ENCODE results near the gene SIKE1. TPM values are rescaled to one million over a fixed set of nuclear protein-coding genes. Genes with fewer than 3 reads are reported as not detected.
"Not testable (repeated sequence)": the region's sequence is repeated elsewhere in the genome, so short reads cannot be mapped to it uniquely, and the experiment has no call there.

SIKE1 gene
- 10 to 100 TPM; 60.4 to 66.7 TPM for total RNA-seq

GRCh38 chr1:114780344-114781226, at the start of gene SIKE1:
TSS of gene SIKE1 (minus strand) at chr1:114780685. CDS start at chr1:114780607, 78 bp downstream.
- no peaks in the 10 kb centered on the region for H3K27me3 Mint-ChIP-seq
- H3K27ac Mint-ChIP-seq, result peak within 1 kb of the TSS; percentile 100
- peak within 1 kb of the TSS; percentile 100 for H3K4me3 Mint-ChIP-seq
- peaks cover 29% of the 10 kb centered on the region for H3K36me3 Mint-ChIP-seq
- ChIA-PET CTCF (interaction anchor here (0.6 to 1.2 kb wide), 3 partner anchors 64 to 434 kb away, joined by 4 read pairs; partner anchors contain the start of gene NRAS), POLR2A (interaction anchor here (0.5 to 1.5 kb wide), 6 partner anchors 23 to 318 kb away, joined by 3 to 8 read pairs (median 3); no protein-coding TSS in a partner anchor)
- H3K9me3 Mint-ChIP-seq, result peaks cover 3% of the 10 kb centered on the region
- H3K4me1 Mint-ChIP-seq (ENCODE audit: low read depth), result peaks cover 23% of the 10 kb centered on the region
- peak; percentile 97 for DNase-seq
- intact Hi-C loops (cut with micrococcal nuclease), result loop anchor here (1.0 kb wide), 3 partner anchors 23 to 199 kb away; partner anchors contain the start of genes BCAS2, CSDE1 and NRAS

GRCh38 chr1:114830075-114830474, 49.6 kb upstream of the SIKE1 start:
- H3K4me3 Mint-ChIP-seq; H3K27me3 Mint-ChIP-seq; H3K36me3 Mint-ChIP-seq; intact Hi-C loops (cut with micrococcal nuclease); H3K9me3 Mint-ChIP-seq; H3K4me1 Mint-ChIP-seq (ENCODE audit: low read depth); H3K27ac Mint-ChIP-seq; POLR2A ChIA-PET; CTCF ChIA-PET; DNase-seq: not testable (repeated sequence)

- H3K4me3 Mint-ChIP-seq, result no peak overlapping the region
- H3K27ac Mint-ChIP-seq, result no peak overlapping the region
- POLR2A ChIA-PET, result no interaction called here
- peaks cover 2% of the 10 kb centered on the region for H3K27me3 Mint-ChIP-seq
- no peak for DNase-seq
- CTCF ChIA-PET, result no interaction called here
- no peaks in the 10 kb centered on the region for H3K4me1 Mint-ChIP-seq (ENCODE audit: low read depth)
- H3K36me3 Mint-ChIP-seq, result peaks cover 5% of the 10 kb centered on the region
- peaks cover 13% of the 10 kb centered on the region for H3K9me3 Mint-ChIP-seq
- intact Hi-C loops (cut with micrococcal nuclease), result no loop called here
Measured at GRCh38 chr1:114828251-114828650, 47.8 kb upstream of the SIKE1 start.

- CTCF ChIA-PET, result no interaction called here
- intact Hi-C loops (cut with micrococcal nuclease), result no loop called here
- no peak for DNase-seq
- Mint-ChIP-seq H3K36me3 (peaks cover 5% of the 10 kb centered on the region), H3K27ac (no peak overlapping the region), H3K9me3 (peaks cover 30% of the 10 kb centered on the region), H3K4me3 (no peak overlapping the region), H3K4me1 (ENCODE audit: low read depth) (no peaks in the 10 kb centered on the region), H3K27me3 (peaks cover 4% of the 10 kb centered on the region)
- POLR2A ChIA-PET, result no interaction called here
Measured at GRCh38 chr1:114821978-114822377, 41.5 kb upstream of the SIKE1 start.

- H3K27me3 Mint-ChIP-seq, result peaks cover 2% of the 10 kb centered on the region
- H3K36me3 Mint-ChIP-seq, result peaks cover 5% of the 10 kb centered on the region
- ChIA-PET POLR2A (no interaction called here), CTCF (no interaction called here)
- no peaks in the 10 kb centered on the region for H3K4me1 Mint-ChIP-seq (ENCODE audit: low read depth)
- no peak for DNase-seq
- intact Hi-C loops (cut with micrococcal nuclease), result no loop called here
- no peak overlapping the region for H3K4me3 Mint-ChIP-seq
- H3K27ac Mint-ChIP-seq, result no peak overlapping the region
- H3K9me3 Mint-ChIP-seq, result peaks cover 26% of the 10 kb centered on the region
Measured at GRCh38 chr1:114820392-114820791, 39.9 kb upstream of the SIKE1 start.

GRCh38 chr1:114819869-114820268, 39.4 kb upstream of the SIKE1 start:
- POLR2A ChIA-PET, result no interaction called here

GRCh38 chr1:114804449-114804848, 24.0 kb upstream of the SIKE1 start:
- H3K4me3 Mint-ChIP-seq; intact Hi-C loops (cut with micrococcal nuclease); H3K4me1 Mint-ChIP-seq (ENCODE audit: low read depth); DNase-seq; H3K36me3 Mint-ChIP-seq; H3K9me3 Mint-ChIP-seq; H3K27ac Mint-ChIP-seq; H3K27me3 Mint-ChIP-seq; POLR2A ChIA-PET; CTCF ChIA-PET: not testable (repeated sequence)

More at GRCh38 chr1:114819869-114820268, 39.4 kb upstream of the SIKE1 start:
- intact Hi-C loops (cut with micrococcal nuclease), result no loop called here
- Mint-ChIP-seq H3K9me3 (peaks cover 26% of the 10 kb centered on the region), H3K27ac (no peak overlapping the region), H3K36me3 (peaks cover 5% of the 10 kb centered on the region), H3K4me3 (no peak overlapping the region), H3K27me3 (peaks cover 2% of the 10 kb centered on the region), H3K4me1 (ENCODE audit: low read depth) (no peaks in the 10 kb centered on the region)
- CTCF ChIA-PET, result no interaction called here
- DNase-seq, result no peak

GRCh38 chr1:114803001-114803400, 22.5 kb upstream of the SIKE1 start:
- Mint-ChIP-seq H3K27ac (no peak overlapping the region), H3K9me3 (no peaks in the 10 kb centered on the region), H3K27me3 (peaks cover 12% of the 10 kb centered on the region), H3K4me1 (ENCODE audit: low read depth) (no peaks in the 10 kb centered on the region), H3K4me3 (no peak overlapping the region), H3K36me3 (no peaks in the 10 kb centered on the region)
- POLR2A ChIA-PET, result no interaction called here
- DNase-seq, result no peak
- intact Hi-C loops (cut with micrococcal nuclease), result no loop called here
- CTCF ChIA-PET, result no interaction called here

- ChIA-PET CTCF (interaction anchor here (1.5 kb wide), 1 partner anchor 12 kb away, joined by 3 read pairs; no protein-coding TSS in a partner anchor), POLR2A (no interaction called here)
- intact Hi-C loops (cut with micrococcal nuclease), result no loop called here
- Mint-ChIP-seq H3K36me3 (no peaks in the 10 kb centered on the region), H3K4me1 (ENCODE audit: low read depth) (no peaks in the 10 kb centered on the region), H3K9me3 (no peaks in the 10 kb centered on the region), H3K4me3 (no peak overlapping the region), H3K27me3 (peaks cover 12% of the 10 kb centered on the region), H3K27ac (no peak overlapping the region)
- no peak for DNase-seq
Measured at GRCh38 chr1:114794038-114794437, 13.6 kb upstream of the SIKE1 start.

- H3K27ac Mint-ChIP-seq; CTCF ChIA-PET; intact Hi-C loops (cut with micrococcal nuclease); POLR2A ChIA-PET; DNase-seq; H3K4me3 Mint-ChIP-seq; H3K4me1 Mint-ChIP-seq (ENCODE audit: low read depth): not testable (repeated sequence)
- Mint-ChIP-seq H3K27me3 (peaks cover 15% of the 10 kb centered on the region), H3K36me3 (peaks cover 12% of the 10 kb centered on the region), H3K9me3 (peaks cover 20% of the 10 kb centered on the region)
Measured at GRCh38 chr1:114790581-114790980, 10.1 kb upstream of the SIKE1 start.

GRCh38 chr1:114786440-114786839, 6.0 kb upstream of the SIKE1 start:
- H3K4me3 Mint-ChIP-seq, H3K27me3 Mint-ChIP-seq, POLR2A ChIA-PET: not testable (repeated sequence)

GRCh38 chr1:114782476-114782875, 2.0 kb upstream of the SIKE1 start:
- Mint-ChIP-seq H3K4me1 (ENCODE audit: low read depth) (peaks cover 23% of the 10 kb centered on the region), H3K36me3 (peaks cover 28% of the 10 kb centered on the region), H3K4me3 (no peak overlapping the region), H3K27ac (no peak overlapping the region), H3K9me3 (peaks cover 22% of the 10 kb centered on the region), H3K27me3 (peaks cover 7% of the 10 kb centered on the region)
- ChIA-PET CTCF (interaction anchor here (1.0 to 1.1 kb wide), 2 partner anchors 12 to 270 kb away, joined by 3 read pairs; no protein-coding TSS in a partner anchor), POLR2A (no interaction called here)
- intact Hi-C loops (cut with micrococcal nuclease), result no loop called here
- DNase-seq, result no peak

More at GRCh38 chr1:114786440-114786839, 6.0 kb upstream of the SIKE1 start:
- CTCF ChIA-PET; H3K27ac Mint-ChIP-seq; DNase-seq; H3K4me1 Mint-ChIP-seq (ENCODE audit: low read depth); intact Hi-C loops (cut with micrococcal nuclease): not testable (repeated sequence)
- Mint-ChIP-seq H3K36me3 (peaks cover 12% of the 10 kb centered on the region), H3K9me3 (peaks cover 23% of the 10 kb centered on the region)
